IPS DF 4.7 (cell line): ENCODE data around the gene FARP1.

ENCODE experiments used
- DNase-seq: peaks from one replicate; pipeline ENCODE4 v3.0.0-alpha.2; 2013; ENCODE audit warnings: low spot score; ENCODE audit errors: extremely low read depth

Gene FARP1

GRCh38 chr13:98285852-98286594 lies 143.1 kb downstream of the FARP1 start:
- DNase-seq, result no peak

GRCh38 chr13:98286799-98287198 lies 143.9 kb downstream of the FARP1 start:
- DNase-seq, result no peak

DNA sequence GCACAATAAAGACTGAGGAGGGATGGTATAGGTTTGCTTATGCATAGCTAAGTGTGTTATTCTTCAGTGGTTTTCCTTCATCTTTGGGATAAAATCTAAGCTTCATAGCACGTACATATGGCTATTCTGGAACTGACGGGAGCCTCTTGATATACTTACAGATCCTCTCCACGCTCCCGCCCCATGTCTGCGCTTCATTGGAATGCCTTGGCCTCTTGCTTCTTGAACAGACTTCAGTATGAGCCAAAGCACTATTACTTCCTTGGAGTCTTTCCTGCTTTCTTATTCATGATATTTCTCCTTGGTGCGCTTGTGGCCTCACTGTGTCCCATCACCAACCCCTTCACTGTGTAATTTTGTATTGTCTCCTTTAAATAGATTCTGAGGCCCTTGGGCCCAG lies 145.3 kb downstream of the FARP1 start:
- no peak for DNase-seq

DNA sequence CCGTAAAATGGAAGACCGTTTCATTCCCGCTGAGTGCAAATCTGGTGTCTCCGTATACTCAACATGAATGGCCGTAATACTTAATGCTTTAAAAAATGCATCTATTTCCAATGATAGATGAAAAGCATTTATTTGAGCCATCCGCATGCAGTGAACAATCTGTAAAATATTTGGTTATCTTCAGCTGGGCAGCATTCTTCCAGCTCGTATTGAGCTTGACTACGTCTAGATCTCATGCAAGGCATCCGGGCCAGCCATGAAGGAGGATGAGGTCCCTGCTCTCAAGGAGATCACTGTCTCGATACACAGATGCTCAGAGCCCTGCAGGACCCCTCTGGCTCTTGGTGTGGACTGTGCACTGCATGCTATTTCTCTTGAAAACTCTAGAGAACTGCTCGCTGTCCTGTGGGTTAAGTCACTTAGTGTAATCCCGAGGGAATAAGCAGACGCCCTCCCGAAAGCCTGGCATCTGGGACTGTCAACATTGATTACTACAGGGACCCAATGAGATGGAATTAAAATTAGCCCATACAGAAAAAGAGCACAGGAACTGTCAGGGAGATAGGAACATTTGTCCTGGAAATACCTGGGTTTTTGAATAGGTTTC lies 146.5 kb downstream of the FARP1 start:
- no peak for DNase-seq

GRCh38 chr13:98290261-98290660 lies 147.4 kb downstream of the FARP1 start:
- no peak for DNase-seq

- DNase-seq, result no peak
These were observed 148.8 kb downstream of the FARP1 start for GRCh38 chr13:98291658-98292057.

GRCh38 chr13:98293103-98293502 lies 150.2 kb downstream of the FARP1 start:
- DNase-seq, result no peak

DNA sequence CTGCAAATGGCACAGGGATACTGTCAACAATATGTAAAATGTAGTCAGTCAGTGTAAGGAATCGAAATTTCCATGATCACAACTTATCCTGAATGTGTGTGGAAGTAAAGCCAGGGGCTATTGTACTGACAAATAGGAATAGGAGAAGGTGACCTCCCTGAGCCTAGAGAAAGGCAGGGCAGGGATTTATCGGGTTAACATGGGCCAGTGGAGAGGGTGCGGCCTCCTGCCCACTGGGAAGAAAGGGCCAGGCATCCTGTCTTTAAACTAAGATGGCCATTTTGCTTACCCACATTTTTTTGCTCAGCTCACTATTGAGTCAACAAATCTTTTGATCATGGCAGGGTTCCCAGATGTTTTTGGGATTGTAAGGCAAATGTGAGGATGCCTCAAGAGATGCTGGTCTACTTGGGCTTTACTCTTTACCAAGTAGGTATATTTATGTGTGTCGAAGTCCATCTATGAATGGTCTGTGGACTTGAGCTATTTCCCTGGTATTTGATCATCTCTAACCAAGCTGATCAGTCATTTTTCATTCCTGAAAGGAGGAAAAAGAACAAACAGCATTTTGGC lies 150.8 kb downstream of the FARP1 start:
- no peak for DNase-seq

DNA sequence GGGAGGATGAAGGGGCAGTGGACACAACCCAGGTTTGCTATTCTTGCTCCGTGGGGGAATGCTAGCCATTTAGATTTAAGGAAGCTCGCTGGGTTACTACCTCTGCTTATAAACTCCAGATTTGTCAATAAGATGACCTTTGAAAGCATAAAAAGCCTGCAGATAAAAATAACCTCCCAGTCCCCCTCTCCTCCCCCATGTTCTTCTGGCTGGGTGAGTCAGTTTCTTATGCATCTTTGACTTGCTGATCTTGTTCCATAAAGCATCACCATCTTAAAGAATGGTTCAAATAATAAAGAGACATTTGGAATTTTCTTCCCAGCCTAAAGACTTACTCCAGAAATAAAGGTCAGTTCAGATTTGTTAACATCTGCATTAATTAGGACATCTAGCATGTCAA lies 152.5 kb downstream of the FARP1 start:
- DNase-seq, result no peak

- no peak for DNase-seq
These were observed 154.2 kb downstream of the FARP1 start for GRCh38 chr13:98297051-98297450.

- no peak for DNase-seq
These were observed 154.9 kb downstream of the FARP1 start for GRCh38 chr13:98297745-98298144.

DNA sequence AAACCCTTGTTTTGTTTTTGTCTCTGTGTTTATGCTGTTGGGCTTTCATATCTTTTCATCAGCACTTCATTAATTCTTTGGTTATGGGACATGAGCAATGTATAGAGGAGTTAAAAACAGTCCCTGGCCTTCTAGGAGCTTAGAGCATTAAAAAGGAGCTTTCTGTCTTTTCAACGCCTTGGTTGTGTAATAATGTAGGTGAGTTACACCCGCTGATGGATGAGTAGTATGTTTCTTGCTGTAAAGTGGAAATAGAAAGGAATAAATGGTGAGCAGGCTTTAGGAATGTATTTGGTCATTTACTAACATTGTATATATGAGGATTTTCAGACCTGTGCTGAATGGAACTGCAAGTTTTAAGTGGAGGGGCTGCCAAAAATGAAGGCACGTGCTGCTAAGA lies 155.7 kb downstream of the FARP1 start:
- no peak for DNase-seq

- no peak for DNase-seq
These were observed 156.5 kb downstream of the FARP1 start for GRCh38 chr13:98299235-98299965.

DNA sequence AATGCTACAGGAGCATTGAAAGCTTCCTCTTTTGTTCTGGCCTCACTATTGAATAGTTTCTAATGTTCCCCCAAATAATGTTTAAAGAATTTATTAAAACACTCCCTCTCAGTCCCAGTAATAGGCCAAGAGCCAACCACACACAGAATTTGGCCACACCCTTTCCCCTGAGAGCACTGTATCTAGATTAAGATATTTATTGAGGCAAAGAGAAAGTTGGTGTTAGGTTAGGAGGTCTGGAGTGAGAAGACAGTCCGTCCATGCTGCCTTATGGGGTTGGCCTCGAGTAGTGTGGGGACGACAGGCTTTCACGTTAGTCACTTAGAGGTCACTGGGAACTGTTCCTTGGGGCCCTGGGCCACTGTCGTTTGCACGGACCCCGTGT lies 157.1 kb downstream of the FARP1 start:
- DNase-seq, result no peak

DNA sequence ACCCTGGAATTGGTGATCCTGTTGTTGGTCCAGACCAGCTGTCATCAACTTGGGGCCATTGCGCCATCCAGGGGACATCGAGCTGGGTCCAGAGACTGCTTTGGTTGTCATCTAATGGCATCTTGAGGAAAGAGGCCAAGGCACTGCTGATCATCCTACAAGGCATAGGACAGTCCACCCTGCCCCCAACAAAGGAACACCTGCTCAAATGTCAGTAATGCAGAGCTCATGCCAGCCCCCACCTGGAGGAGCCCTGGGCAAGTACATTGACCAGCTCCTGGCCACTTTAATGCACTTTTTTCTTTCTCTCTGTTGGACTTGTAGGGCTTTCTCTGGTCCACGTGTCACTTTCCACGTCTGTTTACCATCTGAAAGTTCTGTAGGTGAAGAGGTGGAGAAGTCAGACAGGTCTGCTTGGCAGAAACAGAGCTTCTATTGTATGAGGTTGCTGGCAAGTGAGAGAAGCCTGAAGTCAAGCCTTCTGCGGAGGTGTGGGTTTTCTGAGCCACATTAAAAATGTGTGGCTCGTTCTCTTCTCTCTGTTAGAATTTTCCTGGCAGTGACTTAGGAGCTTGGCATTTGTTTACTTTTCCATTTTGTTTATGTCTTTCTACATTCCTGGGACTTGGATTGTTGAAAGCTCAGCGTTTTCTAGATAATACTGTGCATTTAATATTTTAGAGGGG lies 158.2 kb downstream of the FARP1 start:
- DNase-seq, result no peak

DNA sequence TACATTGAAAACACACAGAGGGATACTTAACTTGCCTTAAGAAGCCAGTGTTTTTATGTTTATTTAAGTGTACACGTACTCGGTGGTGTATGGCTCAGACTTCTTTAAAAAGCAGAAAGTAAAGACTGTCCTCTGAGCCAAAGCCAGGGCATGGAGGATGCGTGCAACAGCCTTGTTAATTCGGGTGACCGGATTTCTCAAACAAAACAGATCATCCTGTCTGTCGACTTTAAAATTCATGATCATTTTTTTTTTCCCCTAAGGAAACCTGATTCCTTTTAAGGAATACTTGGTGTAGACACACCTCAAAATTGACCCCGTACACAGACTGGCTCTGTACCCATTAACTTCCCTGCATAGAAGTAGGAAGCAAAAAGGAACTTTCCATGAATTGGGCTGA lies 158.8 kb downstream of the FARP1 start:
- DNase-seq, result no peak

GRCh38 chr13:98303858-98304257 lies 161.0 kb downstream of the FARP1 start:
- DNase-seq, result no peak

DNA sequence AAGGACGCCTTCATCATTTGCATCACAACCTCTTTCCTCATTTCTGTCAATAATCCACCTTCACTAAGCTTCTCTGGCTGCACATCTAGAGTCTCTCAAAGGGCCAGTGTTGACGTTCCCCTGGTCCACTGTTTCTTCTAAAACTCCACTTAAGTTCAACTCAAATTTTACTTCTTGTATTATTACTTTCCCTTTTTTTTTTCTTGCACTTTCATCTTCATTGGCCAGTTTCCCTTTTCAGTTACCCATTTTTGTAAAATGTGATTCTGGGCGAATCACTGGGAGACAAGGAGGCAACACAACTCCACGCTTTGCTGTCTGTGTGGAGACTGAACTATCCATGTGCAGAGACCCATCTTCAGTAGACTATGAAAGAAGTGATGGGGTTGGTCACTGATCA lies 162.8 kb downstream of the FARP1 start:
- no peak for DNase-seq

DNA sequence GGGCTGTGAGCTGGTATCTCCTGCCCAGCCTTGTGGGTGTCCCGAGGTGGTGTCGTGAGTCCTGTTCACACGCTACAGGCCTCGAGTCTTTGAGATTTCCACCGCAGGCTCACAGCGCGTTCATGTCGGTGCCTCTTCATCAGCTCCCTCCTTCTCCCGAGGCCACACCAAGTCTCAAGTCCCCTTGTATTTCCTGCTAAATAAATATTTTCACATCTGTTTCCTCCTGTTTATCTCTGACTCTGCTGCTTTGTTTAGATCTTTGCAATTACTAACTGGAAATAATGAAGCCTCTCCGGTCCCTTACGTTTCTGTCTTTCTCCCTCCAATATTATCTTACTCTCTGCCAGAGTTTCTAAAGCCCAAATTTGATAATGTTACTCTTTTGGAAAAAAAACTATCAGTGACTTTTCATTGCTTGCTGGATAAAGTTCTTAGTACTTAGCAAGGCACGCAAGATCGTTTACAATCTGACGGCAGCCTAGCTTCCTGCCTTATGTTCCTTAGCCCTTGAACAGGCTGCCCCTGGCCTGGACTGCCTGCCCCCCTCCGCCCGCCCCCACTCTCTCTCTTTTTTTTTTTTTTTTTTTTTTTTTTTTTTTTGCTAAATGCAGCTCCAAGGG lies 164.7 kb downstream of the FARP1 start:
- DNase-seq, result no peak

DNA sequence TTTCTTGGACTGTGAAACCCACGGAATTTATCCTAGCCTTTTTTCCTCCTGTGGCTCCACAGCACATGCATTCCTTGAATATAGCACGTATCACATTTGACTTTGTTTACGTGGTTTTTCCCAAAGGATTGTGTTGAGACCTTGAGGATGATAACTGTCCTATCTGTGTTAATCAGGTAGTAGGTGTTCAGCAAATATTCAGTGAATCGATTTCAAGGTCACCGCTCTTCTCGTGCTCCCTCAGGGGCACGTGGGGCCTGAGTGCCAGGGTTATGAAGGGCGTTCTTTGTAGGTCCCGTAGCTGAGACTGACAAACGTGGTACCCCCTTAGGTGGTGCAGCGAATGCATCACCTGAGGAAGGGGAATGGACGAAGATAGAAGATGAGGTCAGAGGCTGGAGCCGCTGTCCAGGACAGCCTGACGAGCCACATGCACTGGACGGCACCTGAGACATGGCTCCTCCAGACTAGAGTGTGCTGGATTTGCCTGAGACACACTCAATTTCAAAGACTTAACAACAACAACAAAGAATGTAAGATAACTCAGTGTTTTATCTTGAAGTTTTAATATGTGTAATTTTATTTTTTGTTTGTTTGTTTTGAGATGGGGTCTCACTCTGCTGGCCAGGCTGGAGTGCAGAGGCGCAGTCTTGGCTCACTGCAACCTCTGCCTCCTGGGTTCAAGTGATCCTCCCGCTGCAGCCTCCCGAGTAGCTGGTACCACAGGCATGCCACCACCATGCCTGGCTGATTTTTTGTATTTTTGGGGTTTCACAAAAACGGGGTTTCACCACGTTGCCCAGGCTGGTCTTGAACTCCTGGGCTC lies 165.4 kb downstream of the FARP1 start:
- DNase-seq, result no peak
